NT2/D1 (cell line): ENCODE results near the gene GIT1.

Experiments
- SUZ12 ChIP-seq: IDR thresholded peaks from 2 replicates; pipeline ENCODE4 v1.6.1; 2011; ENCODE audit not compliant: insufficient read length, insufficient read depth; ENCODE audit errors: extremely low read depth
- YY1 ChIP-seq: IDR thresholded peaks from 2 replicates; pipeline ENCODE4 v1.6.1; 2011; ENCODE audit not compliant: insufficient read length, insufficient read depth
- ZNF274 ChIP-seq: IDR thresholded peaks from 2 replicates; pipeline ENCODE4 v1.6.1; 2011; ENCODE audit warnings: mild to moderate bottlenecking, low read depth, low read length

DNA sequence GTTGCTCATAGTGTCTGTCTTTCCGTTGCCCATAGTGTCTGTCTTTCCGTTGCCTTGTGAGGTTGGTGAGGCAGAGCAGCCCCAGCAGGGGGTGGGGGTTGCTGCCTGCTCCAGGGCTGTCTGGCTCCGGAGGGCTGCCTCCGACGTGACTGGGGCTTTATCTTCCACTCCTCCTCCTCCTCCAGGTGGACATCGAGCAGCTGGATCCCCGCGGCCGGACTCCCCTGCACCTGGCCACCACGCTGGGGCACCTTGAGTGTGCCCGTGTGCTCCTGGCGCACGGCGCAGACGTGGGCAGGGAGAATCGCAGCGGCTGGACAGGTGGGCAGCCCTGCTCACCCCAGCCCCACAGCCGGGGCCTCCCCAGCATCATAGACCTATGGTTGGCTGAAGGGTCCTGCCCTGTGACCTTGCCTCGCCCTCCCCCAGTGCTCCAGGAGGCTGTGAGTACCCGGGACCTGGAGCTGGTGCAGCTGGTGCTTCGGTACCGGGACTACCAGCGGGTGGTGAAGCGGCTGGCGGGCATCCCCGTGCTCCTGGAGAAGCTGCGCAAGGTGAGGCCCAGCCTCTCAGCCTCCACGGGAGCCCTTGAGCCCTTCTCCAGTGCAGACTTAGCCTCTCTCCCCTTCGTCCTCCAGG, 18.2 kb upstream of the GIT1 start:
- no peak for TF ChIP-seq ZNF274
- no peak for TF ChIP-seq YY1
- no peak for TF ChIP-seq SUZ12
